ENCODE results near the gene DIP2C. TPM values are rescaled to one million over a fixed set of nuclear protein-coding genes. Genes with fewer than 3 reads are reported as not detected.
"Not testable (repeated sequence)": the region's sequence is repeated elsewhere in the genome, so short reads cannot be mapped to it uniquely, and the experiment has no call there.

DIP2C gene
- total RNA-seq, 2 experiments from 2014 or later, result 0.62 to 0.80 TPM

DNA sequence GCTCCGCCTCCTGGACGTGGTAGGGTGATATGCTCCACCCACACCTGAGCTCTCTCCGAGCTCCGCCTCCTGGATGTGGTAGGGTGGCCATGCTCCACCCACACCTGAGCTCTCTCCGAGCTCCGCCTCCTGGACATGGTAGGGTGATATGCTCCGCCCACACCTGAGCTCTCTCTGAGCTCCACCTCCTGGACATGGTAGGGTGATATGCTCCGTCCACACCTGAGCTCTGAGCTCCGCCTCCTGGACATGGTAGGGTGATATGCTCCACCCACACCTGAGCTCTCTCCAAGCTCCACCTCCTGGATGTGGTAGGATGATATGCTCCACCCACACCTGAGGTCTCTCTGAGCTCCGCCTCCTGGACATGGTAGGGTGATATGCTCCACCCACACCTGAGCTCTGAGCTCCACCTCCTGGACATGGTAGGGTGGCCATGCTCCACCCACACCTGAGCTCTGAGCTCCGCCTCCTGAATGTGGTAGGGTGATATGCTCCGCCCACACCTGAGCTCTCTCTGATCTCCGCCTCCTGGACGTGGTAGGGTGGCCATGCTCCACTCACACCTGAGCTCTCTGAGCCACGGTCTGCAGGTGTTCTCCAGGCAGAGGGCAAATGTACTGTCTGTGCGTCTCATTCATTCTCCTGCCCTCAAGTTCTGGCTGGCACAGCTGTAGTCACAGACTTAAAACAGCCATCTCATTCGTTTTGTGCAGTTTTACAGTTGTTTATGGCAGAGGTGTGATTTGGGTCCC lies 252.4 kb downstream of the DIP2C start:
- Mint-ChIP-seq H3K4me1 (ENCODE audit: low read depth) (peaks cover 36% of the 10 kb centered on the region), H3K4me3 (no peak overlapping the region), H3K27me3 (no peaks in the 10 kb centered on the region), H3K27ac (no peak overlapping the region), H3K36me3 (no peaks in the 10 kb centered on the region), H3K9me3 (no peaks in the 10 kb centered on the region)
- POLR2A ChIA-PET, result no interaction called here
- no peak for DNase-seq
- intact Hi-C loops (cut with micrococcal nuclease), result no loop called here
- CTCF ChIA-PET, result no interaction called here

DNA sequence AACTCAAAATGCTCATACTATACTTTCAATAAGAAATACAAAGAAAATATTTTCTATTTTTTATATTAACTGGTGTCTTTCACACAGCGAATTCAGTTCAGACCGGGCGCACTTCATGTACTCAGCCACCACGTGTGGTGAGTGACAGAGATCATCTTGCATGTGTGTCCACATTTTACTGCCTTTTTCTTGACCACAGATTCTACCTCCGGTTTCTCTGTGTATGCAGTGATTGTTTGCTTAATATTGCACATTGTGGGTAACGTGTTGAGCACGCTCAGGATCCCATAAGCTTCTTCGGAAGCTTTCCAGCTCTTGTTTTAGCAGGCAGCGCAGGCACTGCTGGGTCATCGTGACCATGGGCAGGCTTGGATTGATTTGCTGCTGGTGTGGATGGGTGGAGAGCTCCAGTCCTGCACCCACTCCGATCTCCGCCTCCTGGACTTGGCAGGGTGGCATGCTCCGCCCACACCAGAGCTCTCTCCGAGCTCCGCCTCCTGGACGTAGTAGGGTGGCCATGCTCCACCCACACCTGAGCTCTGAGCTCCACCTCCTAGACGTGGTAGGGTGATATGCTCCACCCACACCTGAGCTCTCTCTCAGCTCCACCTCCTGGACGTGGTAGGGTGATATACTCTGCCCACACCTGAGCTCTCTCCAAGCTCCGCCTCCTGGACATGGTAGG lies 253.3 kb downstream of the DIP2C start:
- no peak overlapping the region for H3K27ac Mint-ChIP-seq
- no peaks in the 10 kb centered on the region for H3K9me3 Mint-ChIP-seq
- H3K4me3 Mint-ChIP-seq, result no peak overlapping the region
- no peaks in the 10 kb centered on the region for H3K27me3 Mint-ChIP-seq
- intact Hi-C loops (cut with micrococcal nuclease), result no loop called here
- DNase-seq, result no peak
- H3K4me1 Mint-ChIP-seq (ENCODE audit: low read depth), result peaks cover 36% of the 10 kb centered on the region
- no peaks in the 10 kb centered on the region for H3K36me3 Mint-ChIP-seq
- ChIA-PET POLR2A (no interaction called here), CTCF (no interaction called here)

DNA sequence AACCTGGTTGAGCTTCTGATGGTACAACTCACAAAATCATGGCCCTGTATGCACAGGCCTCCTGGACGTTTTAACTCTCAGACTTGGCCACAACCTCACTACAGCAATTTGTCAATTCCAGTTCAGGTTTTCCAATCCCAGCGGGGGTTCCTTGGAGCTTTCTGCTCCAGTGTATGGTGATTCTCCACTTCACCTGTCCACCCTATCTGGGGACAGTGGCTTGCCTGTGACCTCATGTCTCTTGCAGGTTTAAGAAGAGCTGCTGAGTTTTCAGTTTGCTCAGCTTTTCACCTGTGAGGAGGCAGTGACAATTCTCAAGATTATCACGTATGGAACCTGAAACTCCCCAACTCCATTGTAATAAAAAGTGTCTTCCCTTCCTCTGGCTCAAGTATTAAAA lies 254.1 kb downstream of the DIP2C start:
- intact Hi-C loops (cut with micrococcal nuclease), result no loop called here
- POLR2A ChIA-PET, result interaction anchor here (0.8 kb wide), 1 partner anchor 300 kb away, joined by 3 read pairs; the partner anchor contains the start of gene ZMYND11
- DNase-seq, result no peak
- Mint-ChIP-seq H3K9me3 (no peaks in the 10 kb centered on the region), H3K4me3 (no peak overlapping the region), H3K4me1 (ENCODE audit: low read depth) (peaks cover 36% of the 10 kb centered on the region), H3K27me3 (no peaks in the 10 kb centered on the region), H3K36me3 (no peaks in the 10 kb centered on the region), H3K27ac (no peak overlapping the region)
- CTCF ChIA-PET, result no interaction called here

- intact Hi-C loops (cut with micrococcal nuclease), result no loop called here
- H3K27me3 Mint-ChIP-seq, result peaks cover 3% of the 10 kb centered on the region
- peaks cover 2% of the 10 kb centered on the region for H3K36me3 Mint-ChIP-seq
- no peak overlapping the region for H3K4me3 Mint-ChIP-seq
- no peak for DNase-seq
- no peak overlapping the region for H3K27ac Mint-ChIP-seq
- H3K4me1 Mint-ChIP-seq (ENCODE audit: low read depth), result peaks cover 14% of the 10 kb centered on the region
- CTCF ChIA-PET, result interaction anchor here (1.0 kb wide), 1 partner anchor 9 kb away, joined by 3 read pairs; no protein-coding TSS in a partner anchor
- peaks cover 4% of the 10 kb centered on the region for H3K9me3 Mint-ChIP-seq
- POLR2A ChIA-PET, result no interaction called here
Observed at GRCh38 chr10:429696-430095, 259.8 kb downstream of the DIP2C start.

DNA sequence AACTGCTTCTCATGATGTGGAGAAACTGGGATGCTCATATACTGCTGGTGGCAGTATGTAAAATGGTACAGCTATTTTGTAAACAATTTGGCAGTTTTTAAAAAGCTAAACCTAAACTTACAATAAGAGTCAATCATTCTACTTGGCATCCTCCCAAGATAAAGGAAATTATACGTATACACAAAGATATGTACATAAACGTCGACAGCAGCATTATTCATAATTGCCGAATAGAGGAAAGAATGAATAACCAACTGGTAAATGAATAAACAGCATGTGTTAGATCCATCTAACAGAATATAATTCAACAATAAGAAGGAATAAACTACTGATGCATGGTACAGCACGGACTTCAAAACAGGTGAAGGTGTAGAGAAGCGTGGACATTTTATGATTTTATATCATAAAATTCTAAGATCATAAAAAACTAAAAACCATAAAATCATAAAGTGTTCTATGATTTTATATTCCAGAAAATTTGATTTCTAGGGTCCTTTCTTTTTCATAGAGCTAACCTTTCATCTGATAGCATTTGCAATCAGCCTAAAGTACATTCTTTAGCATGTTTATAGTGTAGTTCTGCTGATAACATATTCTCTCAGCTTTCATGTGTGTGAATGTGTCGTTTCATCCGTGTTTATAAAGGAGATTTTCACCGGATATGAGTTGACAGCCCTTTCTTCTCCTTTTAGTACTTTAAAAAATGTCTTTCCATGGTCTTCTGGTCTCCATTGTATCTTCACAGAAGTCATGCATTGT lies 261.5 kb downstream of the DIP2C start:
- POLR2A ChIA-PET, result interaction anchor here (0.5 kb wide), 1 partner anchor 1194 kb away, joined by 4 read pairs; no protein-coding TSS in a partner anchor
- intact Hi-C loops (cut with micrococcal nuclease), result no loop called here
- Mint-ChIP-seq H3K9me3 (peaks cover 4% of the 10 kb centered on the region), H3K4me3 (no peak overlapping the region), H3K27ac (no peak overlapping the region), H3K27me3 (peaks cover 3% of the 10 kb centered on the region), H3K4me1 (ENCODE audit: low read depth) (peaks cover 8% of the 10 kb centered on the region), H3K36me3 (peaks cover 2% of the 10 kb centered on the region)
- DNase-seq, result no peak
- CTCF ChIA-PET, result no interaction called here

GRCh38 chr10:425365-425764 lies 264.1 kb downstream of the DIP2C start:
- H3K27me3 Mint-ChIP-seq; CTCF ChIA-PET; H3K27ac Mint-ChIP-seq; H3K4me3 Mint-ChIP-seq; H3K36me3 Mint-ChIP-seq; intact Hi-C loops (cut with micrococcal nuclease); H3K9me3 Mint-ChIP-seq; H3K4me1 Mint-ChIP-seq (ENCODE audit: low read depth); POLR2A ChIA-PET: not testable (repeated sequence)
- DNase-seq, result peak; percentile 36

DNA sequence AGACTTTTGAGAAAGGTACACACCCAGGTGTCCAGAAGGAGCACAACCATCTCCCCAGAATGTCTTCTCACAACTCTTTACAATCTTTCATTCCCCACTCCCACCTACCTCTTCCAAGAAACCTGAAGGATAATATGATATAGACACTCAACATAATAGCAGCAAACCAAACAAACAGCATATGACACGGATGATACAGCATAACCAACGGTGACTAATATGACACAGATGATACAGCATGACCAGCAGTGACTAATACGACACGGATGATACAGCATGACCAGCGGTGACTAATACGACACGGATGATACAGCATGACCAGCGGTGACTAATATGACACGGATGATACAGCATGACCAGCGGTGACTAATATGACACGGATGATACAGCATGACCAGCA lies 264.7 kb downstream of the DIP2C start:
- DNase-seq, result peak; percentile 23
- H3K27ac Mint-ChIP-seq; H3K4me3 Mint-ChIP-seq; intact Hi-C loops (cut with micrococcal nuclease); H3K4me1 Mint-ChIP-seq (ENCODE audit: low read depth); POLR2A ChIA-PET; H3K9me3 Mint-ChIP-seq; H3K36me3 Mint-ChIP-seq; H3K27me3 Mint-ChIP-seq: not testable (repeated sequence)
- CTCF ChIA-PET, result interaction anchor here (0.7 kb wide), 1 partner anchor 154 kb away, joined by 3 read pairs; no protein-coding TSS in a partner anchor

GRCh38 chr10:423178-423577 lies 266.3 kb downstream of the DIP2C start:
- ChIA-PET CTCF (no interaction called here), POLR2A (no interaction called here)
- H3K27me3 Mint-ChIP-seq, result peaks cover 3% of the 10 kb centered on the region
- H3K4me3 Mint-ChIP-seq, result no peak overlapping the region
- intact Hi-C loops (cut with micrococcal nuclease), result no loop called here
- H3K9me3 Mint-ChIP-seq, result peaks cover 4% of the 10 kb centered on the region
- no peak for DNase-seq
- peaks cover 2% of the 10 kb centered on the region for H3K36me3 Mint-ChIP-seq
- peaks cover 5% of the 10 kb centered on the region for H3K4me1 Mint-ChIP-seq (ENCODE audit: low read depth)
- H3K27ac Mint-ChIP-seq, result no peak overlapping the region

- Mint-ChIP-seq H3K9me3 (peaks cover 4% of the 10 kb centered on the region), H3K4me1 (ENCODE audit: low read depth) (peaks cover 5% of the 10 kb centered on the region), H3K27ac (no peak overlapping the region), H3K4me3 (no peak overlapping the region), H3K27me3 (peaks cover 3% of the 10 kb centered on the region), H3K36me3 (peaks cover 2% of the 10 kb centered on the region)
- POLR2A ChIA-PET, result no interaction called here
- intact Hi-C loops (cut with micrococcal nuclease), result no loop called here
- CTCF ChIA-PET, result no interaction called here
- no peak for DNase-seq
Observed at GRCh38 chr10:422675-423074, 266.8 kb downstream of the DIP2C start.

GRCh38 chr10:422241-422640 lies 267.2 kb downstream of the DIP2C start:
- H3K27me3 Mint-ChIP-seq, result peaks cover 3% of the 10 kb centered on the region
- H3K36me3 Mint-ChIP-seq, result peaks cover 2% of the 10 kb centered on the region
- peaks cover 5% of the 10 kb centered on the region for H3K4me1 Mint-ChIP-seq (ENCODE audit: low read depth)
- peaks cover 4% of the 10 kb centered on the region for H3K9me3 Mint-ChIP-seq
- DNase-seq, result no peak
- ChIA-PET CTCF (interaction anchor here (0.6 kb wide), 1 partner anchor 80 kb away, joined by 3 read pairs; no protein-coding TSS in a partner anchor), POLR2A (no interaction called here)
- intact Hi-C loops (cut with micrococcal nuclease), result no loop called here
- H3K4me3 Mint-ChIP-seq, result no peak overlapping the region
- no peak overlapping the region for H3K27ac Mint-ChIP-seq

DNA sequence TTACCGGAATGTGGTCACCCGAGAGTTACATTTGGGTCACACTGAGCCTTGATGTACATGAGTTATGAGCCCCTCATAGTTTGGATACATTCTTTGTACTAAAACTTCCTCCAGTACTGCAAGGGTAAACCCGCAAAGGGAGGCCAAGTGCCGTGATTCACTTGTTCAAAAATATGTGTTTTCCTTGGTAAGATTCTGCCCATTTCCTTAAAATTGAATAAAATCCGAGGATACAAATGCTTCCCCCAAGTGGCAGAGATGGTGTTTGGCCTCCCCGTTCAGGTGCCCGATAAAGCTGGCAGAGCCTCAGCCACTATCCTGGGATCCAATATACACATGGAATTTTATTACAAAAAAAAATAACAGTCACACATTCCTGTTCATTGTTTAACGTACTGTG lies 268.3 kb downstream of the DIP2C start:
- H3K36me3 Mint-ChIP-seq, result peaks cover 2% of the 10 kb centered on the region
- no peak overlapping the region for H3K27ac Mint-ChIP-seq
- H3K4me3 Mint-ChIP-seq, result no peak overlapping the region
- H3K4me1 Mint-ChIP-seq (ENCODE audit: low read depth), result no peaks in the 10 kb centered on the region
- intact Hi-C loops (cut with micrococcal nuclease), result no loop called here
- peaks cover 4% of the 10 kb centered on the region for H3K9me3 Mint-ChIP-seq
- ChIA-PET CTCF (no interaction called here), POLR2A (no interaction called here)
- DNase-seq, result no peak
- H3K27me3 Mint-ChIP-seq, result peaks cover 3% of the 10 kb centered on the region
